Ishikawa (cell line): ENCODE data around the gene LEMD1.

Experiments used
- CEBPB ChIP-seq: IDR thresholded peaks from 2 replicates; pipeline ENCODE4 v1.6.1; 2012
- EGR1 ChIP-seq: IDR thresholded peaks from 2 replicates; pipeline ENCODE4 v1.6.1; 2012
- EP300 ChIP-seq: IDR thresholded peaks from 2 replicates; pipeline ENCODE4 v1.6.1; 2012; ENCODE audit warnings: borderline replicate concordance
- MAX ChIP-seq: IDR thresholded peaks from 2 replicates; pipeline ENCODE4 v1.6.1; 2012
- RAD21 ChIP-seq: IDR thresholded peaks from 2 replicates; pipeline ENCODE4 v1.6.1; 2012; ENCODE audit warnings: low read depth
- REST ChIP-seq: IDR thresholded peaks from 2 replicates; pipeline ENCODE4 v1.6.1; 2012; ENCODE audit warnings: low read depth, mild to moderate bottlenecking
- TAF1 ChIP-seq: IDR thresholded peaks from 2 replicates; pipeline ENCODE4 v1.6.1; 2012; ENCODE audit warnings: low read depth, mild to moderate bottlenecking
- YY1 ChIP-seq: IDR thresholded peaks from 2 replicates; pipeline ENCODE4 v1.6.1; 2012; ENCODE audit warnings: low read depth

GRCh38 chr1:205370780-205371179, 51.1 kb downstream of the LEMD1 start:
- TF ChIP-seq TAF1, result no peak
- no peak for TF ChIP-seq REST
- TF ChIP-seq EP300, result no peak
- no peak for TF ChIP-seq CEBPB
- no peak for TF ChIP-seq RAD21
- TF ChIP-seq MAX, result no peak
- TF ChIP-seq YY1, result no peak
- no peak for TF ChIP-seq EGR1
